HG03342 (cell line): Measurements from ENCODE around the gene TNFRSF1B.
A peak's percentile ranks its signal among the peaks of the same experiment; 100 is the strongest.

Source experiments
- ATAC-seq: cut with Tn5 transposase; IDR thresholded peaks from one replicate; pipeline ENCODE4 v1.9.1; 2021; ENCODE audit warnings: mild to moderate bottlenecking, moderate library complexity; ENCODE audit not compliant: unreplicated experiment

The TNFRSF1B gene

GRCh38 chr1:12157366-12158231, 9.2 kb upstream of the TNFRSF1B start:
- ATAC-seq, result no peak

- no peak for ATAC-seq
Observed at GRCh38 chr1:12158357-12159092, 8.3 kb upstream of the TNFRSF1B start.

DNA sequence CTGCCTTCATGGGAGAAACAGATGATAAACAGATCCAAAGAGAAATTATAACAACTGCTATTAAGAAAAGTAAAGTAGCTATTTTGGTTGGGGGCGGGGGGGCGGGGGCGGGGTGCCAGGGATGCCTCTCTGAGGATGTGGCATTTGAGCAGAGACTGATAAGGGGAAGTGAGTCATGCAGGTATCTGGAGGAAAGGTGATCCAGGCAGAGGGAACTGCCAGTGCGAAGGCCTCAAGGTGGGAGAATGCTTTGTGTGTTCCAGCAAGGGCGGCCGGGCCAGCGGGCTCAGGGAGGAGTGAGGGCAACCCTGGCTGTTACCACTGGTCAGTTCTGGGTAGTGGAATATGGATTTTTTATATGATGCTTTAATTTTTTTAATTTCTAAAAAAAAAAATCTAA, 7.0 kb upstream of the TNFRSF1B start:
- no peak for ATAC-seq

DNA sequence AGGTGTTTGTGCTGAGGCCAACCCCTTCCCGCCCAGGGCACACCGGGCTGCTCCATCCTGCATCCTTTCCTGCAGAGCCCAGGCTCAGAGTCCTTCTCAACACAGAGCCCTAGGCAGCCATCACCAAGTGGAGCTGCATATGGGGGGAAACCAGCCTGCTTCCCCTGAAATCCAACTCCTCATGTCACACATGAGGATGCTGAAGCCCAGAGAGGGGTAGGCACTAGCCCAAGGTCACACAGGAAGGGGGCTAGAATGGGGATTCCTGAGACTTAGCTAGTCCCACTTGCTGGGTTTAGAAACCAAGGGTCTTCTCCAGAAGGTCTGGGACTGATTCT, 5.5 kb upstream of the TNFRSF1B start:
- ATAC-seq, result no peak

DNA sequence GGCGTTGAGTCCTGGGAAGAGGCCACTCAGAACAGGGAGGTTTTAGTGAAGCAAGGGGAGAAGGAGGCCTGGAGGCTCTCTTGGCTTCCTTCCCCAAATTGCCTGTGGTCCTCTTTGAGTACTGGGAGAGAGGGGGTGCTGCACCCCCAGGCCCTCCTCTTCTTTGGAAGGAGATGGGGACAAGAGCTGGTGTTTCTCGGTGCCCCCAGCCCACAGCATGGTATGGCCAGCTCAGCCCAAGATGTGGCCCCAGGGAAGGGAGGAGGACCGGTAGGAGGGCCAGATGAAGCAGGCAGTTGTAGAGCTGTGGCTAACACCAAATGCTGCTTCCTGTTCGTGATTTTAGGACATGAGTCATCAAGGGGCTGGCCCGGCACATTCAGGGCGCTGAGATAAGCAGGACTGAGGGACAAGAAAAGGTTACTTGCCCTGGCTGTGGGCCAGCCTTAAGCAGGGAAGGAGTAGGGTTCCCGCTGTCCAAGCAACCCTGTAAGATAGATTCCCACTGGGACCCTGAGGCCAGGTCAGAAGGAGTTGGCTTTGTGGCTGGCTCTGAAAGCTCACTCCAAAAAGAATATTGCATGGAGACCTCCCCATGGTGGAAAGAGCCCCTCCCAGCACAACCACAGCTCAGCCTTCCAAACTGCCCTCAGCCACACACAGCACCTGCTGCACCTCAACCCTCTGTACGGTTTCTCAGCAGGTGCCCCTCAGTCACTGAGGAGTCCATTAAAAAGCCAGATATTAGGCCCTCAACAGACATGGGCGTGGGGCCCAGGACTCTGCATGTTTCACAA, 4.9 kb upstream of the TNFRSF1B start:
- peak; percentile 71 for ATAC-seq

DNA sequence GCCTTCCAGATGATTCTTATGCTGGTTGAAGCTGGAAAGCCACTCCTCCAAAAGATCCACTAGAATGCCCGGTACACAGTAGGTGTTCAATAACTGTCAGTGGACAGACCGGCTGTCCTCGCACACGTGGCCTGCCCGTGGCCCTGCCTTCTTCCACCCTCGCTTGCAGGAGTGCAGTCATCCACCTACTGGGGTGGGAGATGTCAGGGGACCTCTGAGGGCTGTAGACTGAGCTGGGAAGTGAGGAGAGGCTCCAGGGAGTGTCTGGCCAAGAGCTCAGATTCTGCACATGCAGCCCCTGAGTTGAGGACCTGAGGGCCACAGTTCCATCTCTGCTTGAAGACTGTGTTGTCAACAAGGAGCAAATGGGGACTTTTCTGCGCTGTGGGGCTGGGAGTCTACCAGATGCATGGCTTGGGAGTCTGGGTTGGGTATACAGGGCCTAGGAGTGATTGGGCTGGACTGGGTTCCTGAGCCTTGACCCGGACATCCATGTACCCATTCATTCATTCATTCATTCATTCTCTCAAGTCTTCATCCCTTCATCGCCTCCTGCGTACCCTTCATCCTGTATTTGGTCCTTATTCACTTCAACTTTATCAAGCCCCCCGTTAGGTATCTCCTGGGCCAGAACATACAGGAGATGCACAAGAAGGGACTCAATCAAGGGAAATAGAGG, 4.2 kb upstream of the TNFRSF1B start:
- ATAC-seq, result no peak

- ATAC-seq, result no peak
Observed at GRCh38 chr1:12163210-12163609, 3.6 kb upstream of the TNFRSF1B start.

GRCh38 chr1:12164210-12164609, 2.6 kb upstream of the TNFRSF1B start:
- no peak for ATAC-seq

- ATAC-seq, result no peak
Observed at GRCh38 chr1:12165342-12165741, 1.4 kb upstream of the TNFRSF1B start.

DNA sequence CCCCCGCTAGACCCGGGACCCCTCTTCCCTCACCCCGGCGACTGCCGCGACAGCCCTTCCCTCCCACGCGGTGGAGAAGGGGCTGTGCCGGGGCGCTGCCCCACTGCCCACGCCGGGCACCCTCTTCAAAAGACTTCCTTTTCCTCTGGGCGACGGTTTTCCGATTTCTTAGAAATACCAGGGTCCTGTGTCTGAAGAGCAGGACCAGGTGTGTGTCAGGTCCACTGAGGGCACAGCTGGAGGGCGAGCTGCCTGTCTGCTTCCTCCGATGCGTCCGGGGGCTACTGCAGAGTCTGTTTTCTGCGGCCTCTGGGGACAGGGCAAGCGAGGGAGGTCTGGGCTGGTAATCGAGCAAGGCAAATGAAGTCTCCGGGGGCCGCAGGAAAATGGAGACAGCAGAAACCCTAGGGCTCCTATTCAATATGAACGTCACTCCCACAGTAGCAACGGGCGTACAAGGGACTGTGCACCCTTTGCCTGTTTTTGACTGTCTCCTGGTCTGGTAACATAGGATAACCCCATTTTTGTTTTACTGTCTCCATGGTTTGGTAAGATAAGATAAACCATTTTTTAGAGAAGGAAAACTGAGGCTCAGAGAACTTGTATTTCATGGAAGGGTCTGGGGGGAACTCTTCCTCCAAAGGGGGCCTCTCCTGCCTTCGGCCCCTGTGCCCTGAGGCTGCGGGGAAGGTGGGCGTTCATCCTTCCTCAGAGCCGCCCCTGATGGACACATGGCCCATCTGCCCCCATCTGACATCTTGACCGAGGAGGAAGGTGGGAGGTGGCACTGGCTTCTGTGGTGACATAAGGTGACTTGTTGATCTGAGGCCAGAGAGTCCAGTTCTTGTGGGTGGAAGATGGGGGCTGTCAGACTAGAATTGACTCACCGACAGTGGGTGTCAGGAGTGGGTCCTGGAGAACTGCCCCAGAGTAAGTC, 970 bp downstream of the TNFRSF1B start:
- no peak for ATAC-seq

DNA sequence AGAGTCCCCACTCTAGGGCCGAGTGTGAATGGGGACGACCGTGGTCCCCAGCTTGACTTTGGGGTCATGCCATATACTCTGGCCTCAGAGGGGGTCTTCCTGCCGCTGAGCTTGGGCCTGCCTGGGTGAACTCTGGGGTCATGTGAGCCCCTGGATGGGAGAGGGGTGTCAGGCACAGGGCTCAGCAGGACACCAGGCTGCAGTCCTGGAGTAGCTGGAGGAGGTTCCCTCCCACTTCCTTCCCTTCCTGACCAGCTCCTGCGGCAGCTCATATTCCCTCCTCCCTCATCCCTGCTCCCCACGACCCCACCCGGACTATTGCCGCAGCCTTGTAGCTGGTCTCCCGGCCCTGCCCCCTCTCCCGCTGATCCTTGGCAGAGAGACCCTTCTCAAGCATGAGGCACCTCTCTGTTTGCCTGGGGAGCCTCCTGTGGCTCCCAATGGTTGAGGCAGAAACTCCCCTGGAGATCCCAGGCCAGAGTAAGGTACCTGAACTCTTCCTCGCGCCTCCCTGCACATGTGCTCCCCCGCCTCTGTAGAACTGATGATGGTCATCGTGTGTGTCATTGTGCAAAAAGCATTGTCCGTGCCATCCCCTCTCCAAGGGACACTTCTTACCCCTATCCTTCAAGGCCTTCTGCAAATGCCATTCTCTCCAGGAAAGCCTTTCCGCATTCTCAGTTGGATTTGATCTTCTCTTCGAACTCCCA, 1.8 kb downstream of the TNFRSF1B start:
- ATAC-seq, result no peak

DNA sequence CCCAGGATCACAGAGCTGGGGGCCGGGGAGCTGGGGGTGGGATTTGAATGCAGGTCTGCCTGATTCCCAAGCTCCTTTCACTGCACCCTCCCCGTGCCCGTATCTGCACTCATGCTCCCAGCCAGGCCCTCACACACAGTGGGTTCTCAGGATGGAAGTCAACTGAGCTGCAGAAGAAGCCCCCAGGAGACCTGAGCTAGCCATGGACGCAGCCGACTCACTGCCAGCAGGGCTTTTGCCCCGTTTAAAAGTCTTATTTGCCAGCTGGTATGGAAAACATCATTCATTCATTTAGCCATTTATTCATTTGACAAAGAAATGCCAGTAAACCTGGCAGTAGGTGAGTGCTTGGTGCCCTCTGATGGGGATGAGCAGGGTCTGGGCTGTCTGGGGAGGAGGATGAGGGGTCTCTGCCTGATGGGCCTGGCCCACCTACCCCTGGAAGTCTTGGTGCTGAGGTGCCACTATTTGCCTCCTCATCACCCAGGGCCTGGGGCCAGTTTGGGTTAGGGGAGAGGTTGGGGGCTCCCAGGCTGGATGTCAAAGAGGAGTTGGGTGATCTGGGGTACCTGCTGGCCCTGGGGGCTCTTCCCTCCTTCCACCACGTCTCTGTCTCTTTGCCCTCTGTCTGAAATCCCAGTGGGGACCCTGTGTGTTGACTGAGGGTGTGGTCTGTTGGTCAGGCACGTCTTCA, 2.8 kb downstream of the TNFRSF1B start:
- no peak for ATAC-seq

- no peak for ATAC-seq
Observed at GRCh38 chr1:12170263-12170671, 3.5 kb downstream of the TNFRSF1B start.

DNA sequence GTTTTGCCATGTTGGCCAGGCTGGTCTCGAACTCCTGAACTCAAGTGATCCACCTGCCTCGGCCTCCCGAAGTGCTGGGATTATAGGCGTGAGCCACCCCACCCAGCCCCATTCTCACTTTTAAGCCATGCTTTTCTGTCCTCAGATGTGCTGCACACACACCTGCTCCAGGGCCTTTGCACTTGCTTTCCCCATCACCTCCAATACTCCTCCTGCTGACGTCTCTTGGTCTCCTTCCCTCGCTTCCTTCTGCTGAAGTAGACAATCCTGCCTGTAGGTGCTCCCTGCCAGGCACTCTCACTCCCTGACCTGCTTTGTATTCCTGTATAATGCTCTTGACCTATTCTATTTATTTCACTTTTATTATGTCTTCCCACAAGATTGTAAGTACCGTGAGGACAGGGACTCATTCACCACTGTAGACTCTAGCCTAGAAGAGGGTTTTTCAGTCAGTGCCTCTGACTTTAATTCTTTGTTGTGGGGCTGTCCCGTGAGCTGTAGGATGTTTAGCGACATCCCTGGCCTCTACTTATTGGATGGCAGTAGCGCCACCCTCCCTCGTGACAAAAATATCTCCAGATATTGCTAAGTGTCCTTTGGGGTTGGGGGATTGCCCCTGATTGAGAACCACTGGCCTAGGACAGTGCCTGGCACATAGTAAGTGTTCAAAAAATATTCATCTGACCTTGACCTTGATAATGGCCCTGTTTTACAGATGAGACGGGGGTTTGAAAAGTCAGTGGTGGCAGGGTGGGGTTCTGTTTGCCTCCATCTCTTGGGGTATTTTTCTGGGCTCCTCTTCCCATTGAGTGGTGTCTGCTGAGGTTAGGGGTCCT, 4.6 kb downstream of the TNFRSF1B start:
- ATAC-seq, result no peak

DNA sequence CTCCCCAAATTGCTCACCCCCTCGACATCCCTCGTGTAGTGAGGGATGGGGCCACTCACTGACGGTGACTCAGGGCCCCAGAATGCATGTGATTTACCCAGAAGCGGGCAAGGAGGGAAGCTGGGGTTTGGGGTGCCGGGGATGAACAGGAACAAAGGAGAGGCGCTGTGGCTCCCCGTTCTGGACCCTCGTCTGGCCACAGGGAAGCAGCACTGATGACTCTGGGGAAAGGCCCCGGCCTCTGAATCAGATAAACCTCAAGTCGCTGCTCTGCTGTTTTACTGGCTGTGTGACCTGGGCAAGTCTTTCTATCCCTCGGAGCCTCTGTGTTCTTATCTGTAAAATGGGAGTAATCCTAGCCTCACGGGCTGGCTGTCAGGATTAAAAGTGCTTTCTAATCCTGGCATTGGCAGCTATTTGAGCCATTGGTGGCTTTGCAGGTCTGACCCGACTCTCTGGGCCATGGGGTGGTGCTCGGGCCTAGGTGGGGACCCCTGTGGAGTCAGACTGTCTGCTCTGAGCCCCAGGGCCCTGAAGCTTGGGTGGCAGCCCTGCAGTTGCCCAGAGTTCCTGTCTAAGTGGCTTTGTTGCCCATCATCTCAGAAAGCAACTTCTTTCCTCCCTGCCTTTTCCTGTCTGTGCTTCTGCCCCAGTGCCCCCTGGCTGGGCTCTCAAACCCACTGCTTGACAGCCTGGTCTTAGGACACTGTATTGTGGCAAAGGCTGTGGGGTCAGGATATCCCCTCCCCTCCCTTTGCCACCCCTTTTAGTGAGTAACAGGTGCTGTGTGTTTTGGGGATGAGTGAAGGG, 5.5 kb downstream of the TNFRSF1B start:
- ATAC-seq, result no peak

DNA sequence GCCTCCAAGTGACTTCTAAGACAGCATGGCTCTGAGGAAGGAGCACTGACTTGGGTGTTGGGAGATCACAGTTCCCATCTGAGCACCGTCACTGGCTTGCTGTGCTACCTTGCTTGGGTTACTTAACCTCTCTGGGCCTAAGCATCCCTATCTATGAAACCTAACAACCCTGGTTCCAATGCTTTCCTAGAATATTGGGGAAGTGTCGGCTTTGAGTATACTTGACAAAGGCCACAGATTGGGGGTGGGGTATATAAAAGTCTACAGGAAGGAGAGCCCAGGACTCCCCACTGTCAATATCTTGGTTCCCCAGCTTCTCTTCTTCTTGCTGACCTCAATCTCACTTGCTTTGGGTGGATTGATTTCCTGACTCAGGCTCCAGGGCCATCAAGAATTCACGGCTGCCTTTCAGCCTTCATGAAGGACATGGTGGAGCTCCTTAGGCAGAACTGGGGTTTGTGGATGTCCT, 6.3 kb downstream of the TNFRSF1B start:
- no peak for ATAC-seq

- ATAC-seq, result no peak
Observed at GRCh38 chr1:12173631-12174121, 6.9 kb downstream of the TNFRSF1B start.
